Colonic mucosa (tissue), 4 donors: ENCODE results near the gene CUBN. TPM values are rescaled to one million over a fixed set of nuclear protein-coding genes. Genes with fewer than 3 reads are reported as not detected.

Experiments
- DNase-seq: peaks from one replicate; pipeline ENCODE4 v3.0.0-alpha.2; 2020
- H3K27ac ChIP-seq: fragments of 200-600 bp; one replicate; pipeline ENCODE4 v1.8.0; 2021
- H3K27me3 ChIP-seq: fragments of 200-600 bp; one replicate; pipeline ENCODE4 v1.8.0; 2021
- H3K36me3 ChIP-seq: fragments of 200-600 bp; one replicate; pipeline ENCODE4 v1.8.0; 2021
- H3K4me1 ChIP-seq: fragments of 200-600 bp; one replicate; pipeline ENCODE4 v1.8.0; 2021; ENCODE audit warnings: mild to moderate bottlenecking
- H3K4me3 ChIP-seq: fragments of 200-600 bp; one replicate; pipeline ENCODE4 v1.8.0; 2021
- H3K9ac ChIP-seq, 2 donors: one replicate each; pipeline ENCODE4 v1.7.0; 2013; ENCODE audit warnings: control low read depth in 2 of 2, low read depth in 2 of 2, low read length in 2 of 2
- H3K9me3 ChIP-seq: fragments of 200-600 bp; one replicate; pipeline ENCODE4 v1.8.0; 2021
- intact Hi-C: fragments of 100-400 bp; cut with DNase I; formaldehyde crosslinking; loops from one replicate; pipeline ENCODE4 v1.14.1; 2022
- total RNA-seq, 2 donors: library from RNA; stranded (reverse); fragmentation: NEBNext Ultra II Directional in 1 of 2; extraction: Animal tissue kit (Norgen Biotek cat#: 25700) in 1 of 2; gene quantifications; one replicate each; pipeline ENCODE4 v1.2.1, GENCODE V29; 2021
- TF ChIP-seq, protein P1 (sequence below): fragments of 200-600 bp; IDR thresholded peaks from one replicate; pipeline ENCODE4 v1.8.0; 2022; ENCODE audit warnings: antibody characterized with exemption, mild to moderate bottlenecking
- donor health status: healthy.
- donor health status: DM: no; HTN: no; CAD: no.
- donor health status: DM: no; HTN: no; CAD: no.

Gene CUBN
- total RNA-seq, 2 donors from 2014 or later, result 0.25 to 0.42 TPM

DNA sequence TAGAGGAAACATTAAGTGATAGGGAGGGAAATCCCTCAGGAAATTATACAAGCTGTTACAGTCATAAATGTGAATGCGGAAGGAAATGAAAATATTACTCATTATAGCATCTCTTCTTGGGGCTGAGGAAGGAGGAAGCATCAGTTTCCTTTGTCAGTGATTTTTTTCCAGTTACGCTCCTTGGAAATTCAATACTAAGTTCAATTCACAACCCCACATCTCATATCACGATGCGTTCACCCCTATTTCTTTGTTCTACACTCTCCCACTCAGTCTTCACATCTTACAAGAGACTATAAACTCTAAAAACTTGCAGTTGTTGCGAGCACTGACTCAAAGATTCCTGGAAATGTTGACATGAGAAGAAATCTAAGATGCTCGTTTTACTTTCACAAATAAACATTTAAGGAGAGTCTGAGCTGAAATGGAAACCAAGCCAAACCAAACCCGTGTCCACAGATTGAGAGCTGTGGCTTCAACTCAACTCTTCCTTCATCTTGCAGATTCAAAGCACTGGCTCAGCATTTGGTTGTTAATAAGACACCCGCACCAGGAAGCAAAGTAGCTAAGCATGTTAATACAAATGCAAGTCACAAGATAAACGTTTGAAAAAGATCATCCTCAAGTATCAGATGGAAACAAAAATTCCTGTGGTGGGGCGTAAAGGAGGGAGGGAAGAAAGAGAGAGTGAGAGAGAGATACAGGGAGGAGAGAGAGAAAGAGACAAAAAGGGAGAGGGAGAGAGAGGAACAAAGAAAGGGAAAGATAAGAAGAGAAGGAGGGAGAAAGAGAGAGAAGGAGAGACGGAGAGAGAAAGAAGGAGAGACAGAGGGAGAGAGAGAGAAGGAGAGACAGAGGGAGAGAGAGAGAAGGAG lies 162.4 kb downstream of the CUBN start:
- intact Hi-C loops, result no loop called here
- H3K9ac ChIP-seq, result no peak overlapping the region
- H3K9me3 ChIP-seq, result no peaks in the 10 kb centered on the region
- no peaks in the 10 kb centered on the region for H3K4me1 ChIP-seq
- H3K27ac ChIP-seq, result peak overlapping the region; percentile 53
- TF ChIP-seq, protein P1, sequence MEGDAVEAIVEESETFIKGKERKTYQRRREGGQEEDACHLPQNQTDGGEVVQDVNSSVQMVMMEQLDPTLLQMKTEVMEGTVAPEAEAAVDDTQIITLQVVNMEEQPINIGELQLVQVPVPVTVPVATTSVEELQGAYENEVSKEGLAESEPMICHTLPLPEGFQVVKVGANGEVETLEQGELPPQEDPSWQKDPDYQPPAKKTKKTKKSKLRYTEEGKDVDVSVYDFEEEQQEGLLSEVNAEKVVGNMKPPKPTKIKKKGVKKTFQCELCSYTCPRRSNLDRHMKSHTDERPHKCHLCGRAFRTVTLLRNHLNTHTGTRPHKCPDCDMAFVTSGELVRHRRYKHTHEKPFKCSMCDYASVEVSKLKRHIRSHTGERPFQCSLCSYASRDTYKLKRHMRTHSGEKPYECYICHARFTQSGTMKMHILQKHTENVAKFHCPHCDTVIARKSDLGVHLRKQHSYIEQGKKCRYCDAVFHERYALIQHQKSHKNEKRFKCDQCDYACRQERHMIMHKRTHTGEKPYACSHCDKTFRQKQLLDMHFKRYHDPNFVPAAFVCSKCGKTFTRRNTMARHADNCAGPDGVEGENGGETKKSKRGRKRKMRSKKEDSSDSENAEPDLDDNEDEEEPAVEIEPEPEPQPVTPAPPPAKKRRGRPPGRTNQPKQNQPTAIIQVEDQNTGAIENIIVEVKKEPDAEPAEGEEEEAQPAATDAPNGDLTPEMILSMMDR, result no peak
- H3K27me3 ChIP-seq, result no peaks in the 10 kb centered on the region
- H3K4me3 ChIP-seq, result no peak overlapping the region
- DNase-seq, result no peak
- no peaks in the 10 kb centered on the region for H3K36me3 ChIP-seq

- Histone ChIP-seq H3K4me3 (no peak overlapping the region), H3K9ac (no peak overlapping the region), H3K27ac (no peak overlapping the region), H3K36me3 (no peaks in the 10 kb centered on the region), H3K27me3 (no peaks in the 10 kb centered on the region), H3K4me1 (no peaks in the 10 kb centered on the region), H3K9me3 (no peaks in the 10 kb centered on the region)
- DNase-seq, result no peak
- TF ChIP-seq, protein P1, result no peak
- intact Hi-C loops, result no loop called here
Observed at GRCh38 chr10:16965740-16966447, 163.7 kb downstream of the CUBN start.

DNA sequence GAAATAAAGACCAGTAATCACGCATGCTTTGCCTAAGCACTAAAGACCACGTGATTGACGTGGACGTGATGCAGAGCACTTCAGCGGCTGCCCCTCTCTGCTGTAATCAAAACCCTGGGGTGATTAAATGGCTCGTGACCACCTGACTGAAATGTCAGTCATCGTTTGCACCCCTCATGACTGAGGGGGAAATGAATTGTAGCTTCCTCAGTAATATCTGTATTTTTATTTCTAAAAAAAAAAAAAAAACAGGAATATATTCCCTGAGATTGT lies 164.3 kb downstream of the CUBN start:
- Histone ChIP-seq H3K4me1 (no peaks in the 10 kb centered on the region), H3K27ac (no peak overlapping the region), H3K9me3 (no peaks in the 10 kb centered on the region), H3K36me3 (no peaks in the 10 kb centered on the region), H3K9ac (no peak overlapping the region), H3K4me3 (no peak overlapping the region), H3K27me3 (no peaks in the 10 kb centered on the region)
- TF ChIP-seq, protein P1, result no peak
- no peak for DNase-seq
- intact Hi-C loops, result no loop called here

DNA sequence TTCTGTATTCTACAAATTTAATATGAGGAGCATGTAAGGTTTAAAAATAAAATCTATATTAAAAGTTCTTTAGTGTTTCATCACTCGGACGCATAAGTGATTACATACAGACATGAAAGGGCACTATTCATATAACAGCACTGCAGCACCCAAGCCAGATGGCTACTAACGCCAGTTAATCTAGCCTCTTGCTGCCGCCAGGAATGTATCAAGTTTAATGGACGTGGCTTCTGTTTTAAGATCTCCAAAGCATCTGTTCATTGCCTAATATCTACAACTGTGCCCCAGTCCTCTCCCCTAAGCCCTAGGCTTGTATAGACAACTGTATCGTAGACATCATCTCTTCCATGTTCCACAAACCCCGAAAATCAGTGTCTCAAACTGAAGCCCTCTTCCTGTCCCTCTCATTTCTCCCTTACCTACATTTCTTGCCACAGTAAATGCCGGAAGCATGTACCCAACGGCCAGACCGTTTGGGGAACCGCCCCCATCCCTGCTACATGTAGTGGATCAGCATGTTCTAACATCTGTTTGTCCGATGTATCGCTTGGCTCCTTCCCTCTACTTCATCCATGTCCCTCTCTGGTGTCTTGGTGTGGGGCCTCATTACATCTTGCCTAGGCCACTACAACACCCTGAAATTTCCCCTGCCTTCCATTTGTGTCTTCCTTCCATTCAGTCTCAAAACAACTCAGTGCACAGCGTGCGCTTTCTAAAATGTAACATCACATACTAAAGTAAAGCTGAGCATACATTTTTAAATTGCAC lies 164.9 kb downstream of the CUBN start:
- Histone ChIP-seq H3K27ac (no peak overlapping the region), H3K9ac (no peak overlapping the region), H3K4me1 (no peaks in the 10 kb centered on the region), H3K9me3 (no peaks in the 10 kb centered on the region), H3K27me3 (no peaks in the 10 kb centered on the region), H3K36me3 (no peaks in the 10 kb centered on the region), H3K4me3 (no peak overlapping the region)
- TF ChIP-seq, protein P1, result no peak
- intact Hi-C loops, result no loop called here
- no peak for DNase-seq

- H3K4me1 ChIP-seq, result no peaks in the 10 kb centered on the region
- H3K4me3 ChIP-seq, result no peak overlapping the region
- DNase-seq, result no peak
- TF ChIP-seq, protein P1, result no peak
- no peaks in the 10 kb centered on the region for H3K27me3 ChIP-seq
- H3K36me3 ChIP-seq, result no peaks in the 10 kb centered on the region
- intact Hi-C loops, result no loop called here
- H3K9me3 ChIP-seq, result no peaks in the 10 kb centered on the region
- H3K9ac ChIP-seq, result no peak overlapping the region
- H3K27ac ChIP-seq, result no peak overlapping the region
Observed at GRCh38 chr10:16960551-16960950, 169.1 kb downstream of the CUBN start.
